Urinary bladder (tissue), 4 donors: ENCODE measurements around the gene MYLK4. TPM values are rescaled to one million over a fixed set of nuclear protein-coding genes. Genes with fewer than 3 reads are reported as not detected.

Experiments used
- DNase-seq: peaks from one replicate; pipeline ENCODE4 v3.0.0-alpha.2; 2015; ENCODE audit errors: extremely low spot score
- H3K27ac ChIP-seq: one replicate; pipeline ENCODE4 v1.5.1; 2013; ENCODE audit warnings: low read depth, mild to moderate bottlenecking, moderate library complexity
- H3K36me3 ChIP-seq: one replicate; pipeline ENCODE4 v1.6.1; 2013; ENCODE audit warnings: mild to moderate bottlenecking, moderate library complexity; ENCODE audit not compliant: insufficient read depth
- H3K4me1 ChIP-seq: one replicate; pipeline ENCODE4 v1.6.1; 2013; ENCODE audit warnings: mild to moderate bottlenecking, moderate library complexity; ENCODE audit not compliant: insufficient read depth
- H3K4me3 ChIP-seq: one replicate; pipeline ENCODE4 v1.5.1; 2013; ENCODE audit warnings: low read depth, low read length
- WGBS: extraction: QIAGEN DNeasy Blood & Tissue Kit; methylation state at CpG from one replicate; pipeline ENCODE4 v1.1.7; 2013; 5-methylcytosine and 5-hydroxymethylcytosine counted together
- polyA plus RNA-seq: library from polyadenylated mRNA; stranded (reverse); fragments of 200-250 nt; gene quantifications from one replicate; pipeline ENCODE4 v1.2.3, GENCODE V29; 2013
- total RNA-seq: library from RNA; depleted of rRNA; stranded (reverse); fragments of >200 nt; gene quantifications from one replicate; pipeline ENCODE4 v1.2.3, GENCODE V29; 2014
- donor health status: healthy with polysubstance abuse.
- donor health status: healthy.

Gene MYLK4
- total and polyA plus RNA-seq, 2 donors, result 0.42 to 4.0 TPM

- WGBS, result 92% methylated on average over 6 of the region's 6 CpGs
- Histone ChIP-seq H3K36me3 (no peaks in the 10 kb centered on the region), H3K27ac (no peak overlapping the region), H3K4me3 (no peak overlapping the region), H3K4me1 (no peaks in the 10 kb centered on the region)
- no peak for DNase-seq
Measured at GRCh38 chr6:2674857-2675256, 75.9 kb downstream of the MYLK4 start.

GRCh38 chr6:2669067-2669700 is 81.5 kb downstream of the MYLK4 start:
- H3K27ac ChIP-seq, result no peak overlapping the region
- no peaks in the 10 kb centered on the region for H3K4me1 ChIP-seq
- DNase-seq, result no peak
- H3K4me3 ChIP-seq, result no peak overlapping the region
- 89% methylated on average over 12 of the region's 12 CpGs for WGBS
- no peaks in the 10 kb centered on the region for H3K36me3 ChIP-seq

- H3K27ac ChIP-seq, result no peak overlapping the region
- H3K4me3 ChIP-seq, result no peak overlapping the region
- H3K4me1 ChIP-seq, result no peaks in the 10 kb centered on the region
- DNase-seq, result no peak
- 89% methylated on average over 7 of the region's 7 CpGs for WGBS
- H3K36me3 ChIP-seq, result no peaks in the 10 kb centered on the region
Measured at GRCh38 chr6:2667617-2668016, 83.1 kb downstream of the MYLK4 start.

GRCh38 chr6:2666906-2667575 is 83.7 kb downstream of the MYLK4 start:
- 92% methylated on average over 6 of the region's 6 CpGs for WGBS
- DNase-seq, result no peak
- Histone ChIP-seq H3K27ac (no peak overlapping the region), H3K4me3 (no peak overlapping the region), H3K36me3 (no peaks in the 10 kb centered on the region), H3K4me1 (no peaks in the 10 kb centered on the region)

- H3K36me3 ChIP-seq, result no peaks in the 10 kb centered on the region
- no peaks in the 10 kb centered on the region for H3K4me1 ChIP-seq
- 49% methylated on average over 11 of the region's 11 CpGs for WGBS
- DNase-seq, result no peak
- no peak overlapping the region for H3K27ac ChIP-seq
- no peak overlapping the region for H3K4me3 ChIP-seq
Measured at GRCh38 chr6:2665146-2666070, 85.3 kb downstream of the MYLK4 start.

GRCh38 chr6:2663123-2663522 is 87.6 kb downstream of the MYLK4 start:
- Histone ChIP-seq H3K4me1 (no peaks in the 10 kb centered on the region), H3K27ac (no peak overlapping the region), H3K4me3 (no peak overlapping the region), H3K36me3 (no peaks in the 10 kb centered on the region)
- DNase-seq, result no peak
- WGBS, result 76% methylated on average over 4 of the region's 4 CpGs

- no peak for DNase-seq
- Histone ChIP-seq H3K4me1 (no peaks in the 10 kb centered on the region), H3K4me3 (no peak overlapping the region), H3K36me3 (no peaks in the 10 kb centered on the region), H3K27ac (no peak overlapping the region)
- WGBS, result 90% methylated on average over 3 of the region's 3 CpGs
Measured at GRCh38 chr6:2661651-2662050, 89.1 kb downstream of the MYLK4 start.

- no peak for DNase-seq
- H3K4me3 ChIP-seq, result no peak overlapping the region
- H3K4me1 ChIP-seq, result no peaks in the 10 kb centered on the region
- H3K27ac ChIP-seq, result no peak overlapping the region
- 86% methylated on average over 4 of the region's 4 CpGs for WGBS
- H3K36me3 ChIP-seq, result no peaks in the 10 kb centered on the region
Measured at GRCh38 chr6:2659882-2660281, 90.8 kb downstream of the MYLK4 start.

GRCh38 chr6:2659381-2659780 is 91.3 kb downstream of the MYLK4 start:
- no peaks in the 10 kb centered on the region for H3K4me1 ChIP-seq
- no peak overlapping the region for H3K4me3 ChIP-seq
- H3K27ac ChIP-seq, result no peak overlapping the region
- no peak for DNase-seq
- WGBS, result 79% methylated on average over 5 of the region's 5 CpGs
- H3K36me3 ChIP-seq, result no peaks in the 10 kb centered on the region

- Histone ChIP-seq H3K4me3 (no peak overlapping the region), H3K27ac (no peak overlapping the region), H3K4me1 (no peaks in the 10 kb centered on the region), H3K36me3 (no peaks in the 10 kb centered on the region)
- WGBS, result 81% methylated on average over 5 of the region's 5 CpGs
- DNase-seq, result no peak
Measured at GRCh38 chr6:2658788-2659187, 91.9 kb downstream of the MYLK4 start.

- H3K4me1 ChIP-seq, result no peaks in the 10 kb centered on the region
- H3K4me3 ChIP-seq, result no peak overlapping the region
- DNase-seq, result no peak
- H3K36me3 ChIP-seq, result no peaks in the 10 kb centered on the region
- 41% methylated on average over 5 of the region's 5 CpGs for WGBS
- no peak overlapping the region for H3K27ac ChIP-seq
Measured at GRCh38 chr6:2656460-2657079, 94.2 kb downstream of the MYLK4 start.

GRCh38 chr6:2655844-2656433 is 94.8 kb downstream of the MYLK4 start:
- 65% methylated on average over 3 of the region's 3 CpGs for WGBS
- DNase-seq, result no peak
- Histone ChIP-seq H3K27ac (no peak overlapping the region), H3K36me3 (no peaks in the 10 kb centered on the region), H3K4me1 (no peaks in the 10 kb centered on the region), H3K4me3 (no peak overlapping the region)

- 80% methylated on average over 1 of the region's 1 CpG for WGBS
- no peaks in the 10 kb centered on the region for H3K4me1 ChIP-seq
- no peak overlapping the region for H3K4me3 ChIP-seq
- DNase-seq, result no peak
- H3K27ac ChIP-seq, result no peak overlapping the region
- no peaks in the 10 kb centered on the region for H3K36me3 ChIP-seq
Measured at GRCh38 chr6:2653369-2654032, 97.2 kb downstream of the MYLK4 start.
